OCI-LY1 (cell line): ENCODE measurements around the gene AGBL1.

ENCODE experiments used
- H2AFZ ChIP-seq: fragments of 200-600 bp; sonication (generic), shearing (Covaris generic); 2 replicates; pipeline ENCODE4 v1.6.0; 2014; ENCODE audit warnings: antibody characterized with exemption, mild to moderate bottlenecking, low read length
- H3F3A ChIP-seq: fragments of 200-600 bp; sonication (generic), shearing (Covaris generic); 2 replicates; pipeline ENCODE4 v1.6.0; 2014; ENCODE audit warnings: mild to moderate bottlenecking, antibody characterized with exemption, low read length, moderate library complexity; ENCODE audit not compliant: insufficient read depth
- H3K27ac ChIP-seq: fragments of 200-600 bp; sonication (generic); 2 replicates; pipeline ENCODE4 v1.5.1; 2014; ENCODE audit warnings: low read length, mixed run types, mild to moderate bottlenecking, low read depth; ENCODE audit not compliant: poor library complexity, severe bottlenecking
- H3K27me3 ChIP-seq: fragments of 200-600 bp; sonication (generic); 2 replicates; pipeline ENCODE4 v1.6.0; 2014; ENCODE audit warnings: antibody characterized with exemption, mild to moderate bottlenecking, low read length, moderate library complexity; ENCODE audit not compliant: insufficient read depth
- H3K36me3 ChIP-seq: fragments of 200-600 bp; sonication (generic); 2 replicates; pipeline ENCODE4 v1.6.1; 2014; ENCODE audit warnings: mild to moderate bottlenecking, antibody characterized with exemption, low read length, moderate library complexity, mixed read lengths; ENCODE audit not compliant: insufficient read depth
- H3K4me1 ChIP-seq: fragments of 200-600 bp; sonication (generic); 2 replicates; pipeline ENCODE4 v1.5.1; 2014; ENCODE audit warnings: mild to moderate bottlenecking, low read length, moderate library complexity; ENCODE audit not compliant: insufficient read depth, severe bottlenecking
- H3K4me2 ChIP-seq: fragments of 200-600 bp; sonication (generic), shearing (Covaris generic); 2 replicates; pipeline ENCODE4 v1.6.1; 2014; ENCODE audit warnings: low read length
- H3K4me3 ChIP-seq: fragments of 200-600 bp; sonication (generic); 2 replicates; pipeline ENCODE4 v1.5.1; 2014; ENCODE audit warnings: low read length, low read depth, mild to moderate bottlenecking, mixed read lengths; ENCODE audit not compliant: poor library complexity, severe bottlenecking
- H3K79me2 ChIP-seq: fragments of 200-600 bp; shearing (Covaris generic); 2 replicates; pipeline ENCODE4 v1.6.1; 2016; ENCODE audit warnings: mixed run types, low read length, mixed read lengths; ENCODE audit not compliant: insufficient read depth
- H3K9ac ChIP-seq: fragments of 200-600 bp; sonication (generic), shearing (Covaris generic); 2 replicates; pipeline ENCODE4 v1.6.1; 2014; ENCODE audit warnings: mild to moderate bottlenecking, low read length, mixed read lengths
- H3K9me2 ChIP-seq: fragments of 200-600 bp; sonication (generic), shearing (Covaris generic); 2 replicates; pipeline ENCODE4 v1.6.1; 2014; ENCODE audit warnings: low read depth, mild to moderate bottlenecking, low read length, mixed read lengths
- H3K9me3 ChIP-seq: fragments of 200-600 bp; shearing (Covaris generic); 2 replicates; pipeline ENCODE4 v1.6.1; 2014; ENCODE audit warnings: low read length, mixed read lengths
- H4K20me1 ChIP-seq: fragments of 200-600 bp; sonication (generic), shearing (Covaris generic); 2 replicates; pipeline ENCODE4 v1.6.0; 2016; ENCODE audit warnings: mild to moderate bottlenecking, low read length; ENCODE audit not compliant: insufficient read depth
- EZH2 ChIP-seq: fragments of 200-600 bp; sonication (generic), shearing (Covaris generic); IDR thresholded peaks from 2 replicates; pipeline ENCODE4 v1.8.0; 2017; ENCODE audit warnings: borderline replicate concordance, mixed run types, mild to moderate bottlenecking, antibody characterized with exemption, low read length, moderate library complexity, mixed read lengths
- TF ChIP-seq, protein P1 (sequence below): fragments of 200-600 bp; sonication (generic), shearing (Covaris generic); IDR thresholded peaks from 2 replicates; pipeline ENCODE4 v1.5.1; 2017; ENCODE audit warnings: mild to moderate bottlenecking, antibody characterized with exemption, low read length, moderate library complexity, mixed read lengths

The AGBL1 gene

GRCh38 chr15:86849136-86849535 lies 769.5 kb downstream of the AGBL1 start:
- no peak overlapping the region for H3K4me3 ChIP-seq
- H3K4me2 ChIP-seq = no peak overlapping the region
- no peak overlapping the region for H3K27ac ChIP-seq
- TF ChIP-seq, protein P1, sequence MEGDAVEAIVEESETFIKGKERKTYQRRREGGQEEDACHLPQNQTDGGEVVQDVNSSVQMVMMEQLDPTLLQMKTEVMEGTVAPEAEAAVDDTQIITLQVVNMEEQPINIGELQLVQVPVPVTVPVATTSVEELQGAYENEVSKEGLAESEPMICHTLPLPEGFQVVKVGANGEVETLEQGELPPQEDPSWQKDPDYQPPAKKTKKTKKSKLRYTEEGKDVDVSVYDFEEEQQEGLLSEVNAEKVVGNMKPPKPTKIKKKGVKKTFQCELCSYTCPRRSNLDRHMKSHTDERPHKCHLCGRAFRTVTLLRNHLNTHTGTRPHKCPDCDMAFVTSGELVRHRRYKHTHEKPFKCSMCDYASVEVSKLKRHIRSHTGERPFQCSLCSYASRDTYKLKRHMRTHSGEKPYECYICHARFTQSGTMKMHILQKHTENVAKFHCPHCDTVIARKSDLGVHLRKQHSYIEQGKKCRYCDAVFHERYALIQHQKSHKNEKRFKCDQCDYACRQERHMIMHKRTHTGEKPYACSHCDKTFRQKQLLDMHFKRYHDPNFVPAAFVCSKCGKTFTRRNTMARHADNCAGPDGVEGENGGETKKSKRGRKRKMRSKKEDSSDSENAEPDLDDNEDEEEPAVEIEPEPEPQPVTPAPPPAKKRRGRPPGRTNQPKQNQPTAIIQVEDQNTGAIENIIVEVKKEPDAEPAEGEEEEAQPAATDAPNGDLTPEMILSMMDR = no peak
- no peak for TF ChIP-seq EZH2
- H3F3A ChIP-seq = no peaks in the 10 kb centered on the region
- no peaks in the 10 kb centered on the region for H3K9me2 ChIP-seq
- no peaks in the 10 kb centered on the region for H3K27me3 ChIP-seq
- no peak overlapping the region for H3K9ac ChIP-seq
- H3K79me2 ChIP-seq = no peaks in the 10 kb centered on the region
- no peaks in the 10 kb centered on the region for H3K4me1 ChIP-seq
- H4K20me1 ChIP-seq = no peaks in the 10 kb centered on the region
- H2AFZ ChIP-seq = no peak overlapping the region
- no peaks in the 10 kb centered on the region for H3K36me3 ChIP-seq
- H3K9me3 ChIP-seq = no peaks in the 10 kb centered on the region

DNA sequence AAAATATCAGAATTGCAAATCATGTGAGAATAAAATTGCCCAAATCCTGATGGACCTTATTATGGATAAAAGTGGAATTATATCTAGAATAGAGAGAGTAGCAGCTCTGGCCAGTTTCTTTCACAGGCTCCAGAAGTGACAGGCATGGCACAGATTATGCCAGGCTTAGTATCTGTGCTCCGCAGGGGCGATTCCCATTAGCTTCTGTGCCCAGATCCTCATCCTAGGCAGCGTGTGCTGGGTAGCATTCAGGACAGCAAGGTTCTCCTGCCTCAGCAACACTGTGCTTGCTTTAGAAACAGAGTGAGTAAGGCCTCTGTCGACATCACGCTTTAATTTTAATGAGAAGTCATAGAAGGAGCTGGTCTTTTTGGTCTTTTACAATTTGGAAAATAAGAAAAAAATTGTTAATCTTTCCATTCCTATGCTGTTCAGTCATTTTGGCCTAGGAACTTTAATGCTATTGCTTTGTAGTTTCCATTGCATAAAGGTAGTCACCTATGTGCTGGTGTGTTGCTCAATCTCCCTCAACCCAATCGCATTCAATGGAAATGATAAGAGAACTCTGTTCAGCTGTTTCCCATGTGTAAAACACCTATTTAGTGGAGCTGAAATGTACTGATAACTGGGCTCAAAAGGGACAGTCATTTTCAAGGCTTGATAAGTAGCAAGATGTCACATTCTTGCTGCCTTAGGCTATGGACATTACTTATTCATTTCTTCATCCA lies 770.1 kb downstream of the AGBL1 start:
- H3K4me1 ChIP-seq = no peaks in the 10 kb centered on the region
- H3K4me3 ChIP-seq = no peak overlapping the region
- H3F3A ChIP-seq = no peaks in the 10 kb centered on the region
- H3K79me2 ChIP-seq = no peaks in the 10 kb centered on the region
- H3K9me2 ChIP-seq = no peaks in the 10 kb centered on the region
- H3K9ac ChIP-seq = no peak overlapping the region
- H3K27ac ChIP-seq = no peak overlapping the region
- no peak overlapping the region for H3K4me2 ChIP-seq
- TF ChIP-seq EZH2 = no peak
- TF ChIP-seq, protein P1 = no peak
- H2AFZ ChIP-seq = no peak overlapping the region
- no peaks in the 10 kb centered on the region for H3K9me3 ChIP-seq
- H3K27me3 ChIP-seq = no peaks in the 10 kb centered on the region
- H3K36me3 ChIP-seq = no peaks in the 10 kb centered on the region
- H4K20me1 ChIP-seq = no peaks in the 10 kb centered on the region

- no peaks in the 10 kb centered on the region for H3K9me3 ChIP-seq
- no peak overlapping the region for H3K4me2 ChIP-seq
- H3K9me2 ChIP-seq = no peaks in the 10 kb centered on the region
- H3K27me3 ChIP-seq = no peaks in the 10 kb centered on the region
- no peaks in the 10 kb centered on the region for H3K4me1 ChIP-seq
- no peaks in the 10 kb centered on the region for H3K36me3 ChIP-seq
- H3K9ac ChIP-seq = no peak overlapping the region
- no peak overlapping the region for H3K4me3 ChIP-seq
- H3K79me2 ChIP-seq = no peaks in the 10 kb centered on the region
- H4K20me1 ChIP-seq = no peaks in the 10 kb centered on the region
- no peak for TF ChIP-seq EZH2
- TF ChIP-seq, protein P1 = no peak
- no peak overlapping the region for H2AFZ ChIP-seq
- H3F3A ChIP-seq = no peaks in the 10 kb centered on the region
- no peak overlapping the region for H3K27ac ChIP-seq
Observed at GRCh38 chr15:86850939-86851338, 771.3 kb downstream of the AGBL1 start.
